Neural cell (in vitro differentiated cells): Measurements from ENCODE around the gene HACE1. TPM values are rescaled to one million over a fixed set of nuclear protein-coding genes. Genes with fewer than 3 reads are reported as not detected.

Experiments used
- H2AFZ ChIP-seq: fragments of 200-600, 300-800 bp; sonication (generic), shearing (Covaris generic); 2 replicates; pipeline ENCODE4 v1.6.0; 2014; ENCODE audit warnings: low read depth, mild to moderate bottlenecking, antibody characterized with exemption, low read length, moderate library complexity
- H3F3A ChIP-seq: fragments of 200-600 bp; shearing (Covaris generic); 2 replicates; pipeline ENCODE4 v1.6.1; 2016; ENCODE audit warnings: mild to moderate bottlenecking, moderate library complexity, mixed read lengths, antibody characterized with exemption, low read length; ENCODE audit not compliant: insufficient read depth, poor library complexity, severe bottlenecking
- H3K27ac ChIP-seq: fragments of 200-600, 300-800 bp; sonication (generic), shearing (Covaris generic); 2 replicates; pipeline ENCODE4 v1.5.1; 2014; ENCODE audit warnings: mild to moderate bottlenecking, low read length, moderate library complexity
- H3K27me3 ChIP-seq: fragments of 300-800, 200-600 bp; sonication (generic), shearing (Covaris generic); 2 replicates; pipeline ENCODE4 v1.6.0; 2014; ENCODE audit warnings: mild to moderate bottlenecking, low read depth, low read length, moderate library complexity; ENCODE audit not compliant: insufficient read depth
- H3K36me3 ChIP-seq: fragments of 300-800, 200-600 bp; sonication (generic), shearing (Covaris generic); 2 replicates; pipeline ENCODE4 v1.5.1; 2014; ENCODE audit warnings: mild to moderate bottlenecking, antibody characterized with exemption, low read length, moderate library complexity; ENCODE audit not compliant: insufficient read depth
- H3K4me2 ChIP-seq: fragments of 300-800, 200-600 bp; sonication (generic), shearing (Covaris generic); 2 replicates; pipeline ENCODE4 v1.6.0; 2014; ENCODE audit warnings: mild to moderate bottlenecking, low read length
- H3K4me3 ChIP-seq: fragments of 300-800, 200-600 bp; sonication (generic), shearing (Covaris generic); 2 replicates; pipeline ENCODE4 v1.5.1; 2014; ENCODE audit warnings: mild to moderate bottlenecking, low read length, moderate library complexity
- H3K79me2 ChIP-seq: fragments of 200-600 bp; shearing (Covaris generic); replicated peaks from 2 replicates; pipeline ENCODE4 v1.6.0; 2014; ENCODE audit warnings: mild to moderate bottlenecking, low read length, moderate library complexity; ENCODE audit not compliant: insufficient read depth
- H3K9ac ChIP-seq: fragments of 300-800, 200-600 bp; sonication (generic), shearing (Covaris generic); 2 replicates; pipeline ENCODE4 v1.6.1; 2016; ENCODE audit warnings: mild to moderate bottlenecking, low read length, mixed read lengths
- H3K9me2 ChIP-seq: fragments of 200-600 bp; shearing (Covaris generic); 2 replicates; pipeline ENCODE4 v1.6.1; 2016; ENCODE audit warnings: mild to moderate bottlenecking, low read length, mixed read lengths; ENCODE audit not compliant: insufficient read depth
- H3K9me3 ChIP-seq: fragments of 200-600, 300-800 bp; sonication (generic), shearing (Covaris generic); 2 replicates; pipeline ENCODE4 v1.6.1; 2016; ENCODE audit warnings: mild to moderate bottlenecking, mixed run types, low read length, moderate library complexity, mixed read lengths
- H4K20me1 ChIP-seq: fragments of 200-600 bp; shearing (Covaris generic); 2 replicates; pipeline ENCODE4 v1.6.1; 2016; ENCODE audit warnings: mild to moderate bottlenecking, mixed run types; ENCODE audit not compliant: insufficient read depth
- CTCF ChIP-seq: fragments of 450-650 bp; IDR thresholded peaks from 2 replicates; pipeline ENCODE4 v1.5.1; 2014; ENCODE audit warnings: antibody characterized with exemption, mild to moderate bottlenecking, moderate library complexity; ENCODE audit not compliant: poor library complexity, severe bottlenecking
- EP300 ChIP-seq: fragments of 450-650 bp; conservative IDR thresholded peaks from 2 replicates; pipeline ENCODE4 v1.6.1; 2014; ENCODE audit warnings: antibody characterized with exemption, mild to moderate bottlenecking, moderate library complexity; ENCODE audit not compliant: poor library complexity, severe bottlenecking
- EZH2 ChIP-seq: fragments of 200-600, 300-800 bp; shearing (Covaris generic), sonication (generic); IDR thresholded peaks from 2 replicates; pipeline ENCODE4 v1.6.1; 2014; ENCODE audit warnings: antibody characterized with exemption, low read length, borderline replicate concordance, mild to moderate bottlenecking; ENCODE audit not compliant: insufficient read depth, poor library complexity, severe bottlenecking
- MXI1 ChIP-seq: fragments of 450-650 bp; conservative IDR thresholded peaks from 2 replicates; pipeline ENCODE4 v1.6.1; 2014; ENCODE audit warnings: antibody characterized with exemption, mild to moderate bottlenecking; ENCODE audit not compliant: poor library complexity, severe bottlenecking
- POLR2AphosphoS5 ChIP-seq: IDR thresholded peaks from 2 replicates; pipeline ENCODE4 v1.6.1; 2012
- RAD21 ChIP-seq: fragments of 450-650 bp; conservative IDR thresholded peaks from 2 replicates; pipeline ENCODE4 v1.6.1; 2014; ENCODE audit warnings: antibody characterized with exemption, mild to moderate bottlenecking, moderate library complexity
- REST ChIP-seq: IDR thresholded peaks from 2 replicates; pipeline ENCODE4 v1.6.1; 2012; ENCODE audit warnings: borderline replicate concordance
- SMC3 ChIP-seq: fragments of 450-650 bp; conservative IDR thresholded peaks from 2 replicates; pipeline ENCODE4 v1.6.1; 2014; ENCODE audit warnings: antibody characterized with exemption, mild to moderate bottlenecking, moderate library complexity; ENCODE audit not compliant: poor library complexity
- TAF1 ChIP-seq: IDR thresholded peaks from 2 replicates; pipeline ENCODE4 v1.6.1; 2012; ENCODE audit warnings: low read depth
- polyA plus RNA-seq: library from polyadenylated mRNA; depleted of rRNA; stranded (reverse); fragments of >200 nt; gene quantifications from 2 replicates; pipeline ENCODE4 v1.2.3, GENCODE V29; 2014

Gene HACE1
- polyA plus RNA-seq, 1 donor from 2014 or later = 70.6 TPM

- Histone ChIP-seq H3F3A (no peaks in the 10 kb centered on the region), H2AFZ (no peak overlapping the region), H3K27me3 (no peaks in the 10 kb centered on the region), H3K9me2 (no peaks in the 10 kb centered on the region), H3K79me2 (no peaks in the 10 kb centered on the region), H4K20me1 (no peaks in the 10 kb centered on the region), H3K36me3 (no peaks in the 10 kb centered on the region), H3K9me3 (no peaks in the 10 kb centered on the region), H3K4me3 (no peak overlapping the region), H3K9ac (no peak overlapping the region), H3K4me2 (no peak overlapping the region), H3K27ac (no peak overlapping the region)
- TF ChIP-seq CTCF (no peak), POLR2AphosphoS5 (no peak), TAF1 (no peak), RAD21 (no peak), REST (no peak), SMC3 (no peak), MXI1 (no peak), EZH2 (no peak), EP300 (no peak)
These were observed 153.7 kb downstream of the HACE1 start for GRCh38 chr6:104705916-104706442.

- no peaks in the 10 kb centered on the region for H3K79me2 ChIP-seq
- no peaks in the 10 kb centered on the region for H3K27me3 ChIP-seq
- H3K9me3 ChIP-seq = no peaks in the 10 kb centered on the region
- no peak overlapping the region for H3K4me3 ChIP-seq
- H3F3A ChIP-seq = no peaks in the 10 kb centered on the region
- H3K9ac ChIP-seq = no peak overlapping the region
- H3K9me2 ChIP-seq = no peaks in the 10 kb centered on the region
- H3K36me3 ChIP-seq = no peaks in the 10 kb centered on the region
- no peak overlapping the region for H2AFZ ChIP-seq
- no peak overlapping the region for H3K4me2 ChIP-seq
- TF ChIP-seq TAF1 (no peak), POLR2AphosphoS5 (no peak), CTCF (no peak), EZH2 (no peak), MXI1 (no peak), RAD21 (no peak), SMC3 (no peak), REST (no peak), EP300 (no peak)
- H4K20me1 ChIP-seq = no peaks in the 10 kb centered on the region
- H3K27ac ChIP-seq = no peak overlapping the region
These were observed 154.5 kb downstream of the HACE1 start for GRCh38 chr6:104705095-104705707.
